Stimulated activated CD8-positive, alpha-beta memory T cell treated with anti-CD3 and anti-CD28 coated beads, Interleukin-15, amount 100 ng/mL, for 1 hour (primary cell): ENCODE data around the gene CLSTN3.
A peak's percentile ranks its signal among the peaks of the same experiment; 100 is the strongest.
"Not testable (repeated sequence)": the region's sequence is repeated elsewhere in the genome, so short reads cannot be mapped to it uniquely, and the experiment has no call there.

Experiments
- DNase-seq: peaks from one replicate; pipeline ENCODE4 v3.0.0-alpha.2; 2020; ENCODE audit warnings: low read depth

The CLSTN3 gene

DNA sequence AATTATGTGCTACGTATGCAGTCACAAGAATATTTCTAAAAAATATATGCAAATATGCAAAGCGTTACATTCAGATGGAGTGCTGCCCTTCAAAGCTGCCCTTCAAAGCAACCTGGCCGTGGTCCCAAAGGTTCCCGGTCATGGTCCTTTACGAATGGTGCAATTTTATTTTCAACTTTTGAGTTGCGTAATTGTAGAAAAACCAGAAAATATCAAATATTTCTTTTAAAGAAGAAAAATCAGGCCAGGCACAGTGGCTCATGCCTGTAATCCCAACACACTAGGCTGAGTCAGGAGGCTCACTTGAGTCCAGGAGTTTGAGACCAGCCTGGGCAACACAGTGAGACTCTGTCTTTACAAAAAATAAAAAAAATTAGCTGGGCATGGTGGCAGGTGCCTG lies 21.4 kb downstream of the CLSTN3 start:
- DNase-seq: no peak

DNA sequence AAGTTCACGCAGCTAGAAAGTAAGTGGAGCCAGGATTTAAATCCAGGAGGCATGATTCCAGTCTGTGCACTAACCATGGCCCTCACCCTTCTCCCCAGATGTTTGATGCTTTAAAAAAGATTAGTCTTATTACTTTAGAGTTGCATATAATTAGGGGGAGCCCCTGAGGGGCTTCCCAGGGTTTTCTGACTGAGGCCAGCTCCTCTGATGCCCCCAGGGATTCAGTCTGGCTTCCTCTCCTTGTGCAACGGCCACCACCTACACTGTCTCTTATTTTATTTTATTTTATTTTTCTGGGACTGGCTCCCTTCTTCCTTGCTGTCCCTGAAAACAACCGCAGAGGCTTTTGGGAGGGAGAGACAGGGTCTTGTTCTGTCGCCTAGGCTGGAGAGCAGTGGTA lies 22.6 kb downstream of the CLSTN3 start:
- no peak for DNase-seq

DNA sequence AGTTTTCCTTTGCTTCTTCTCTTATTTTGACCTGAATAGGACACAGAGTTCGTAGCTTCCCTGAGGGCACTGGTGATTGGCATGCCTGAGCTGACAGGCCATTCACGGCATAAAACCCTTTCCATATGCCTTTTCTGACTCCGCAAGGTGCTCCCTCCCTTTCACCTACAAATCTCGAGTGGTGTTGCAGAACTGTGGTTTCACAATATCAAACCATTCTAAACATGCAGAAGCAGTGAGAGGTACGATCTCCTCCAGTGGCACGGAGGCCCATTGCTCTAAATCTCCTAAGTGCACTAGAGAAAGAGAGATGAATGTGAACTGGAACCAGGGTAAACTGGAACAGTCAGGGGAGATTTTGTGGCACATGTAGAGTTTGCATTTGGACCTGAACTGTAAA lies 23.9 kb downstream of the CLSTN3 start:
- no peak for DNase-seq

DNA sequence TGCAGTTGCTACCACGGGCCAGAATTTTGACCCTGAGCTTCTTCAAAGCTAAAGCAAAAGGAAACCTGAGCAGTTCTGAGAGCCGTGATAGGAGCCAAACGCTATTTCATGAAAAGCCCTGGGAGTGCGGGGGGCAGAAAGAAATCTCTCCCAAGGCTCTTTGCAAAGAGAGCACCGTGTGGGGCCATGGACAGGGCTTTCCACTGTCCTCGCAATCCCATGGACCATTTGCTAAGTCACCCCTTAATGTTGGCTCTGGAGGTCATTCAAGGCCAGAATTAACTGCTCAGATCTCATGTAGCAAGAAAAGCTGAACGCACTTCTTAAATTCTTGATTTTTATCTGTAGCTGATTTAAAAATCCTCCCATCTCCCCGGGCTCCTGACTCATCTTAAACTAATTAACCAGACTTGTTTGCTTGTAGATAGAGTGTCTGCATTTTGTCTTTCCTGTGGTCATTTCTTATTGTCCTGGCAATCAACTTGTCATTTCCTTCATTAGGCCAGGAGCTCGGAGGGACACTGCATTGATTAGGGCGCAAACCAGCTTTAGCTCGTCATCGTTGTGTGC lies 24.8 kb downstream of the CLSTN3 start:
- no peak for DNase-seq

DNA sequence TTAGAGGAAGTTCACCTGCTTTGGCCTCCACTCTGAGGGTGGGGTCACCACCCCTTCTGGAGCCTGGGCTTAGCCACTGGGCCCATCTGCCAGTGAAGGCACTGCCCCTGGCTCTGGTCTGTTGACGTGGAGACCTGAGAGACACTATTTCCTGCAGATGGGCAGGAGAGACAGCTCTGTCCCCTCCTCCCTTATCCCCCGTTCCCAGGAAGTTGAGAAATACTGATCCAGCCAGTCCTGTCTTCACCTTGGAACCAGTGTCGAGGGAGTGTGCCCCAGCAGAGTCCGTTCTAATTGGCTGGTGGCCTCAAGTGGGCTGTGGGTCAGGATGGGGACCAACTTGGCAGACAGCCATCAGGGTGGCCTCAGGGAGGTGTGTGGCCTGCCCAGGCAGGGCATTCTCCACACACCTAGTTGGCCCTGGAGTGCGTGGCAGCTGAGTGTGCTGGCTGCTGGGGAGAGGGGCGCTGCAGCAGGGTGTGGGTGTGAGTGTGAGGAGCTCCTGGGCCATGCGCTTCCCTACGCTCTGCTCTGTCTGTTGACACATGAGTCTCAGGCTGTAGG lies 25.4 kb downstream of the CLSTN3 start:
- DNase-seq: no peak

DNA sequence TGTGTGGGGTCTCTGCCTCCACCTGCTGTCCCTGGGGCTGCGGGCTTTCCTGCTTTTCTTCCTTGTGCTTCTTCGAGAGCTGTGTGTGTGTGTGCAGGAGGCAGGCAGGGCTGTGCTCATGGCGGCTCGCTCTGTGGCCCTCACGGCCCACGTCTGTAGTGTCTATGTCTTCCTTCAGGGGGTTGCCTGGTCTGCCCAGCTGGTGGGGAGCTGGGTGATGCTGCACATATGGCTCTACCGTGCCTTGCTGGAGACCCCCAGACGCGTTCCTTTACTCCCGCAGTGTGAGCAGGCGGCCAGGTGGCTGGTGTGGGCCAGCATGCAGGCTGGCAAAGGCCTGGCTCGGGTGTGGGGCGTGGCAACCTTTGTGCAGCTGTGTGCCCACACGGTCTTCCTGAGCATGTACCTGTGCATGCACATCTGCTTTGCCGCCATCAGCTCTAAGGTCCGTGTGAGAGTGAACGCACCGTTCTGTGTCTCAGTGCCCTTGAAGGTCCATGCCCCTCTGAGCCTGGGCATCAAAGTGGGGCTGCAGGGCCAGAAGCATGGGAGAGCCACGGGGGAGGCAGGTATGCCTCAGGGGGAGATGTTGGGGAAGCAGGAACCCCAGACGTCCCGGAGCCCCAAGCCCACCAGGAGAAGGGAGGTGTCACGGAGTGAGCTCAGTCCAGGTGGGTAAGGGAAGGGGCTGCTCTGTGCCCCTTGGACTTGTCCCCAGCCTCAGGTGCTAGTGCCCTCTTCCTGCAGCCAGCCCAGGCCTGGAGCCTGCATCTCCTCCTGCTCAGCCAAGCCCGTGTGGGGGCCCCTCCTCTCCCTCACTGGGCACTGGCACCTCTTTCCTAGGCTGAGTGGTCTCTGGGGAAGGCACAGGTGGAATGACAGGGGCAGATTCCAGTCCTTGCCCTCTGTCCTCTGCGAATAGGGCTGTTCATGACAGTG lies 26.4 kb downstream of the CLSTN3 start:
- DNase-seq: no peak

DNA sequence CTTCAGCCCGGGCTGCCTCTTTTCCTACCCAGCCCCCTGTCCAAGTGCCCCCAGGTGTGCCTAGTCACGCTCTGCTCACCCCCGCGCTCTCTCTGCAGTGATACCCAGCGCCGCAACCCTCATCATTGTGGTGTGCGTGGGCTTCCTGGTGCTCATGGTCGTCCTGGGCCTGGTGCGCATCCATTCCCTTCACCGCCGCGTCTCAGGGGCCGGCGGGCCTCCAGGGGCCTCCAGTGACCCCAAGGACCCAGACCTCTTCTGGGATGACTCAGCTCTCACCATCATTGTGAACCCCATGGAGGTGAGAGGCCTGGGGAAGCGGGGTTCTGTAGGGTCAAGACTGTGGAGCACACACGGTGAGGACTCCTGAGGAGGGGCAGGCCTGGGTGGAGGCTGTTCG lies 27.2 kb downstream of the CLSTN3 start:
- DNase-seq: no peak

DNA sequence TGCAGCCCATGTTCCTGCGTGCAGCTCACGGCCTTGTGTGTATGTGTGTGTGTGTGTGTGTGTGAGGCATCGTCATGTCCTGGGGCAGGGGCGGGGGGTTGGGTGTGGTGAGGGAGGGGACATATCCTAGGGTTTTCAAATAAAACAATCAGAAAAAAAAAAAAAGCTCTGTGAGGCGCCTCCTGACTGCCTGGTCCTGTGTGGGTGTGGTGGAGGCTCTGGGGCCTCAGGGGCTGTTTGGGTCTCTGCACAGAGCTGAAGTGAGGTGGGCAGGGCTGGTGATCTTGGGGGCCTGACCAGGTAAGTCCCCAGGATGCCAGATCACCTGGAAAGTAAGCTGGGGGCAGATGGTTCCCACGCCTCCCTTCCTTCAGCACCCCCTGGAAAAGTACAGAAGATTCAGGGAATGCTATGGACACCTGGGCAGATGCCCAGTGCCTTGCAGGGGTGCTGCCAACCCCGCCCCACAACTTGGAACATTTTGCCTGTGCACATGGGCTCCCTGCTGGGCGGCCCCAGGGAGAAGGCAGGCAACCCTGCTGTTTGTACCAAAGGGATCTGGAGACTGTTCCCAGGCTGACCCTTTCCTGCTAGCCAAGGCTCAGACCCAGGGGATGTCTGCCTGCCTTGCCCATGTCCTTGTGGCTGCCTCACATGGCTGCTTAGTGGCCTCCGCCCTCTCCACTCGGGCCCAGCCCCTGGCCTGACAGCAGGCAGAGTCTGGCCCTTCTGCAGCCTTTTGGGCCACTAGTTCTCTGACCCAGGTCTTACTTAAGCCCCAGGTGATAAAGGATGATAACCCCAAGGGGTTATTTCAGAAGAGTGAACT lies 28.8 kb downstream of the CLSTN3 start:
- no peak for DNase-seq

DNA sequence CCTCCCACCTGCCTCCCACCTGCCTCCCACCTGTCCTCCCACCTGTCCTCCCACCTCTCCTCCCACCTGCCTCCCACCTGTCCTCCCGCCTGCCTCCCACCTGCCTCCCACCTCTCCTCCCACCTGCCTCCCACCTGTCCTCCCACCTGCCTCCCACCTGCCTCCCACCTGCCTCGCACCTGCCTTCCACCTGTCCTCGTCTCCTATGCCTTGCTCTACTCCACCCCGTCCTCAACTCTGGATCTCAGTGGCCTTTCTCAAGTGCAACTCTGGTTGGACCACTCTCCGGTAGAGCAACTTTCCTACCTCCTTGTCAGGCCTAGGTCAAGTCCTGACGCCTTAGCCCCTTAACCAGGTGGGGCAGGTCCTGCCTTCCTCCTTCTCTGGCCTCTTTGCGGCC lies 30.0 kb downstream of the CLSTN3 start:
- no peak for DNase-seq

DNA sequence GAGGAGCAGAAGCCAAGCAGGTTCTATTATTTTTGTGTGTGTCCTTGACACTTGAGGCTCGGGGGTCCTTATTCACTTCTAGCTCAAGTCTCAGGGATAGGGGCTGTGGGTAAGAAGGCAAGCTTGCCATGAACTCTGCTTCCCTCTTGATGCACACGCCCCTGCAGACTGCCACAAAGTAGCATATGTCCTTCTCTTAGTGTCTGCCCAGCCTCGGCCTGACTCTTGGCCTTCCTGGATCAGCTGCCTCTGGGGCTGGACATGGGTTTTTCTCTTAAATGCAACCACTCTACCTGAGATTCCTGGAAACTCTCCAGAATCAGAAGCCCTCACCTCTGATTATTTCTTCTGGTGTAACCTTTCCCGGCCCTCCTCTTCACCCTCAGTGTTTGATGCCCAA lies 31.2 kb downstream of the CLSTN3 start:
- DNase-seq: no peak

DNA sequence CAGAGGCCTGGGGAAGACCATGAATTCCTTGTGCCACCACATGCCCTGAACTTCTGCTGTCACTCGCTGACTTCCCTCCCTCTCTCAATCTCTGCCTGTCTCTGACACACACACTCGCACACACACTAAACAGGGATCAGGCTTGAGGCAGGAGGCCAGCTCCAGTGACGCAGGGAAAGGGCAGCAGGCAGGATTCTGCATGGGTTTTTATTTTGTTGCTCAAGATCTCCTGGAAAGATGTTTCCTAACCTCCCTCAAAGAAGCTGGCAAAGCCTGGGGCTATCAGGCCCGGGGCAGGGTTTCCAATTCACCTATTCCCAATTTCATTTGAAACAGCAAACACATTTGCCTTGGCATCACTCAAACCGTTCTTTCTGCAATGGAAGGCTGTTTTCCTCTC lies 31.6 kb downstream of the CLSTN3 start:
- no peak for DNase-seq

DNA sequence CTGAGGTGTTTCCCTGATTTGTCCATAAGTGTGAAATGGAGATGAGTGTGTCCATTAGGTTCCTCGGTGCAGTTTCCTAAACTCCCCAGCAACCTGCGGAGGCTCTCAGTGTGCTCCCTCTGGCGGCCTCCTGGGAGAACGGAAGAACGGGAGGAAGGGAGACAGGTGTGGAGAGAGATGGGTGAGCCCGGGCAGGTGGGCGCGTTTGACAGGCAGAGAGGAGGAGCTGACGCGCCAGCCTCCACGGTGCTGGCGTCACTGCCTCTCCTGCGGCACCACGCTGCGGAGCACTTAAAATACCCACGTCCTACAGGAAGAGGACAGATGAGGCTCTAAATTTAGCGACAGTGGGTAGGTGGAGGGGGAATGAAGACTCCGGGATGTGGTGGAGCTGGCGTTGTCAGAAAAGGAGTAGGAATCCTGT lies 32.5 kb downstream of the CLSTN3 start:
- DNase-seq: no peak

DNA sequence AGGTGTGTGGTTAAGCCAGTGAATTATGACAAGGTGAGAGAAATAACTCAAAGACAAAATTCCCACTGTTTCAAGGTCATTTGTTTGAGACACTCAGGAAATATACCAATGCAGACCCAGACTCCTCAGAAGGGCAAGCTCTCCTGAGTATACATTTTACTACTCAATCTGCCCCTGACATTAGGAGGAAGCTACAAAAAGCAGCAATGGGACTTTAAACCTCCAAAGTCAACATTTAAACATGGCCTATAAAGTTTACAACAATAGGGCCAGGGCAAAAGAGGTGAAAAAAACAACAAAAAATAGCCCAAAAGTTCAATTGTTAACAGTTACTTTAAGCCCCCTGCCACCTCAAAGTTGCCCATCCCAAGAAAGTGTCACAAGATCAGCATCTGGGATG lies 39.8 kb downstream of the CLSTN3 start:
- DNase-seq: no peak

DNA sequence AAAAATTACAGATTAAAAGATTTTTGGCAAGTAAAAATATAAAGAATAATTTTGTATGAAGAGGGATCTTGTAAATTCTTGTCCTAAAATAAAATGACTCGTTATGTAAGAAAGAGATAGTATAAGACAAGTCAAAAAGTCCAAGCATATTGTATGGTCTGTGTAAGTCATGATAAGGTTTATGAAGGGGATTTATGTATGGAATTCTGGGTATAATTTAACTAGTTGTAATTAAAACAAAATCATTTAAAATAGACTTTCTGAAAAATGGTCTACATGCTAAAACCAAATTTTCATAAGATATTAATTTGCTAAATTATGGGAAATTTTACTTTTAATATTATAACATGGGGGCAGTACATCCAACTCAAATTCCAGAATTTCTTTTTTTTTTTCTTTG lies 41.7 kb downstream of the CLSTN3 start:
- no peak for DNase-seq

DNA sequence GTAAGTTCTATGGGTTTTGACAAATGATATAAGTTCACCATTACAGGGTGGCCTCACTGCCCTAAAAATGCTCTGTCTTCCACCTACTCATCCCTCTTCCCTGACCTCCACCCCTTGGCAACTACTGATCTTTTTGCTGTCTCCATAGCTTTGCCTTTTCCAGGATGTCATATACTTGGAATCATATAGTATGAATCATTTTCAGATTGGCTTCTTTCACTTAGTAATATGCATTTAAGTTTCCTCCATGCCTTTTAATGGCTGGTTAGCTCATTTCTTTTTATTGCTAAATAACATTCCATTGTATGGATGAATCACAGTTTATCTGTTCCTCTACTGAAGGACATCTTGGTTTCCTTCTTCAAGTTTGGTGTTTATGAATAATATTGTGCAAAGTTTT lies 45.3 kb downstream of the CLSTN3 start:
- no peak for DNase-seq

DNA sequence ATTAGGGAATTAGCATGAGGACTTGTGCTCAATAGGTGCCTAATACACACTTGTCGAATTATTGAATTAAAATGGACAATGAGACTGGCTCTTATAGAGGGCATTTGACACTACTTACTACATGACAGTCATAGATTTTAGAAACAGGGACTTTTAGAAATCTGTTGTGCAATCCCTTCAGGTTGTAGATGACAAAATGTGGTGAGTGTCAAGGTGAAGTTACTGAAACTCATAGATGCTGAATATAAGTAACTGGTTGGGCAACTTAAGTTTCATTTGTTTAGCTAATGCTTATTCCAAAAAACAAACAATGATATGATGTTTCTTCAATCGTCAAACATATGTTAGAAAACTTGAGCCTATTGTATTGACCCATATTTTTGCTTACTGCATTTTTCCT lies 46.4 kb downstream of the CLSTN3 start:
- no peak for DNase-seq

DNA sequence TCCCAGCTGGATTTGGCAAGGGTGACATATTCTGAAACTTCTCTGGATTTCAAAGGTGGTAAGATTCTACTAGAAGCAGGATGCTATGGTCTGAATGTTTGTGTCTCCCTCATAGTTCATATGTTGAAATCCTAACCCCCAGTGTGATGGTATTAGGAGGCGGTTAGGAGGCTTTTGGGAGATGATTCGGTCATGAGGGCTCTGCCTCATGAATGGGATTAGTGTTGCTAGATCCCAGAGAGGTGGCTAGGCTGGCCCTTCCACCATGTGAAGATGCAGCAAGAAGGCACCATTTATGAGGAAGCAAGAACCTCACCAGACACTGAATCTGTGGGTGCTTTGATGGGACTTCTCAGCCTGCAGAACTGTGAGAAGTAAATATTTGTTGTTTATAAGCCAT lies 48.3 kb downstream of the CLSTN3 start:
- DNase-seq: no peak

DNA sequence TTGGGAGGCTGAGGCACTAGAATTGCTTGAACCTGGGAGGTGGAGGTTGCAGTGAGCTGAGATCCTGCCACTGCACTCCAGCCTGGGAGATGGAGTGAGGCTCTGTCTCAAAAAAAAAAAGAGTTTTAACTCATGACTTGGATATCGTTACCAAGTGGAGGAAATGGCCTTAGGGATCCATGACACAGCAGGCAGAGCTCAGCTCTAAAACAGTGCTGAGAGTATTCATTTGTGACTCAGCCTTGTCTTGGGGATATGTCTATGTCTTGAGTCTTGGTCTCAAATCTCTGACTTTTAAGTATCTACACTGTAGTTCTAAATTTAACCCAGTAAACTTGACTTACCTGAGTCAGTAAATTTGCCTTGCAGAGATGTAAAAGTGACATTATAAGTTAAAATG lies 50.5 kb downstream of the CLSTN3 start:
- no peak for DNase-seq

DNA sequence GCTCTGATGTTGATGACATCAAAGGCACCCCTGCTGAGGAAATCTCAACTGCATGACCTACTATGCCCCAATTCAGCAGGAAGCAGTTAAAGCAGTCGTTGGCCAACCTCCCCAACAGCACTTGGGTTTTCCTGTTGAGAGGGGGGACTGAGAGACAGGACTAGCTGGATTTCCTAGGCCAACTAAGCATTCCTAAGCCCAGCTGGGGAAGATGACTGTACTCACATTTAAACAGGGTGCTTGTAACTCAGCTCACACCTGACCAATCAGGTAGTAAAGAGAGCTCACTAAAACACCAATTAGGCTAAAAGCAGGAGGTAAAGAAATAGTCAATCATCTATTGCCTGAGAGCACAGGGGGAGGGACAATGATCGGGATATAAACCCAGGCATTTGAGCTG lies 55.9 kb downstream of the CLSTN3 start:
- DNase-seq: not testable (repeated sequence)

DNA sequence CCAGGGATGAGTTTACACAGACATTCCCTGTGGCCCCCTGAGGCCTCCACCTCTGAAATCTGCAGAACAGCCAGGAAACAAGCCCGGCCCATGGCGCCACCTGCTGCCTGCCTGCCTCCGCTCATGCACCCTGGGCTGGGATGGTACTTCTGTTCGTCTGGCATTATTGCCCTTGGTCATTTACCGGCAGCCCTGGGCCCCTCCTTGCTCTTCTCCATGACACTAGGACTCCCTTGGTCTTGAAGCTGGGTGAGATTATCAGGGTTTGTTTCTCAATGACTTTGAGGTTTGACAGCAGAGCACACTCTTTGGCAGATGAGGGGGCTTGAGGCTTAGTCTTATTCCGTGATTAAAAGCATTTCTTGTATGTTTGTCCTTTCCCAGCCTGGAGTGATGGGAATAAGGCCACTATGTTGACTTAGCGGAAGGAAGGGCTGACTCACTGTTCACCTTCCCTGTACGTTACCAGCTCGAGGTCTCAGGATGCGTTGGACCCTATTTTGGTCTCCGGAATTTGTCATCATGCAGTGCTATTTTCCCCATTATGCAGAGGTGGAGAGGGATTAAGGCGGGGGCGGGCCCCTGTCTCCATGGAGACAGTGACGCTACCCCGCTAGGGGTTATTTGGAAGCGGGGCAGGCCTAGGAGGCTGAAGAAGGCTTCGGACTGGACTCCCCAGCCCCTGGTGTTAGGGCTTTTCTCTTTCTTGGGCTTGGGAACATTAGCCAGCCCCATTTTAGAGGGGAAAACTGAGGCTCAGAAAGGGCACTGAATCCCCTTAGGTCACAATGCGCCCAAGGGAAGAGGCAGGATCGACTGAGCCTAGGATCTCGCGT lies 58.6 kb downstream of the CLSTN3 start:
- DNase-seq: peak; percentile 35

DNA sequence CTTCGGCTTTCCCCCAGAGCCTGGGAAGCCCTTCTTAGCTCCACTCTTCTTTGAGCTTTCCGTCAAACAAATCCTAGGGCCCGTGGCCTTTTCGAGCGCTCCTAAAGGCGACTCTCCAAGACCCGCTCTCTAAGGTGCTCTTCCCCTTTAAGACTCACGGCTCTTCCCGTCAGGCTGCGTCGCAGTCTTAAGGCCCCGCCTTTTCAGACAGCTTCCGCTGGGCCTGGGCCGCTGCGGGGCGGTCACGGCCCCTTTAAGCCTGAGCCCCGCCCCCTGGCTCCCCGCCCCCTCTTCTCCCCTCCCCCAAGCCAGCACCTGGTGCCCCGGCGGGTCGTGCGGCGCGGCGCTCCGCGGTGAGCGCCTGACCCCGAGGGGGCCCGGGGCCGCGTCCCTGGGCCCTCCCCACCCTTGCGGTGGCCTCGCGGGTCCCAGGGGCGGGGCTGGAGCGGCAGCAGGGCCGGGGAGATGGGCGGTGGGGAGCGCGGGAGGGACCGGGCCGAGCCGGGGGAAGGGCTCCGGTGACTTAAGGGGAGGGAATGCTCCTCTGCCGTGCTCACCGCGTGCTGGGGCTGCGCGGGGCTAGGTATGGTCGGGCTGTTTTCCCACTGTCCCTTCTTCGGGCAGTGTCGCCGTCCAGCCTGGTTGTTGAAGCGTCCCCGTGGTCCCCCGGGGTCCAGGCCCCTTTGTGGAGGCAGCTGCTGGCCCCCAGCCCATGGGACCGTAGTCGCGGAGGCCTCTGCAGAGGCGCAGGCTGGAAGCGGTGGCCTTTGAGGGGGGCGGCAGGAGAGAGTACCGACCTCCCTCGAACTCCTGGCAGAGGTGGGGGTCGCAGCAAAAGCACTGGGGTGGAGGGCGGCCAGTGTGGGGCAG lies 59.5 kb downstream of the CLSTN3 start, which contains the start of gene PEX5:
TSS of gene PEX5 (plus strand) at position 289 of the 870 bp plus-strand sequence. CDS start 692 bp downstream, outside the sequence.
- DNase-seq: peak; percentile 62
